CD4-positive, alpha-beta T cell treated with Interleukin-12 subunit alpha and Interleukin-12 subunit beta, for 1 hour (primary cell): ENCODE measurements around the gene VEPH1.

ENCODE experiments used
- DNase-seq: peaks from one replicate; pipeline ENCODE4 v3.0.0-alpha.2; 2020

Gene VEPH1

DNA sequence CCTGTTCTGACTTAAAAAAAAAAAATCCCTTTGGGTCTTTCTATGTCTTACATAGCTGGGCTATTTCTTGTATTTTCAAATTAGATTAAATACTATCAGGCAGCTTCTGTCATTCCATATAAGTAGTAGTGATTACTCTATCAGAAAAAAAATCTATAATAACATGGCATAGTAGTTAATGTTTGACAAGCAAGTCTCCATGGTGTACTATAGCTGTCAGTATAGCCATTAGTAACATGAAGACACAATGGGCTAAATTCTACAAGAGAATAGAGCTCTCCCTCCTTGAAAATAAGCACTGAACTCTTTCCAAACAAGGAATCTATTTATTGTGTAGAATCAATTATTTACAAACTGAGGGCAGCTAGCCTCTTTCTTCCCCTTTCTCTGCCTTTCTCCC lies 19.4 kb upstream of the VEPH1 start:
- no peak for DNase-seq

- DNase-seq: no peak
Measured at GRCh38 chr3:157520485-157521150, 17.4 kb upstream of the VEPH1 start.

DNA sequence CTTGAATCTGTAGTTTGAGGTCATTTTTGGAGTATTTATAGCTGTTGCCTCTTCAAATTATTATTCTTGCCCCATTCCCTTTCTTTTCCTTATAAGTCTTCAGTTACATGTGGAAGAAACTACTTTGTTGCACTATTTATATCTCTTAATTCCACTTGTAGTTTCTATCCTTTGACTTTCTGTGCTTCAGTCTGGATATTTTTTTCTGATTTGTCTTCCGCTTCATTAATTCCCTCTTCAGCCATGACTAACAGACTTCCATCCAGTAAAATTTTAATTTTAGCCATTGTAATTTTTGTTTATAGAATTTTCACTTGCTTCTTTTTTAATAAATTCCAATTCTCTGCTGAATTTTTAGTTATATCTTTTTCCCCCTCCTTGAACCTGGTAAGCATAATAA lies 15.7 kb upstream of the VEPH1 start:
- no peak for DNase-seq

GRCh38 chr3:157516928-157517327 lies 13.7 kb upstream of the VEPH1 start:
- DNase-seq: no peak

GRCh38 chr3:157515398-157515797 lies 12.2 kb upstream of the VEPH1 start:
- no peak for DNase-seq

DNA sequence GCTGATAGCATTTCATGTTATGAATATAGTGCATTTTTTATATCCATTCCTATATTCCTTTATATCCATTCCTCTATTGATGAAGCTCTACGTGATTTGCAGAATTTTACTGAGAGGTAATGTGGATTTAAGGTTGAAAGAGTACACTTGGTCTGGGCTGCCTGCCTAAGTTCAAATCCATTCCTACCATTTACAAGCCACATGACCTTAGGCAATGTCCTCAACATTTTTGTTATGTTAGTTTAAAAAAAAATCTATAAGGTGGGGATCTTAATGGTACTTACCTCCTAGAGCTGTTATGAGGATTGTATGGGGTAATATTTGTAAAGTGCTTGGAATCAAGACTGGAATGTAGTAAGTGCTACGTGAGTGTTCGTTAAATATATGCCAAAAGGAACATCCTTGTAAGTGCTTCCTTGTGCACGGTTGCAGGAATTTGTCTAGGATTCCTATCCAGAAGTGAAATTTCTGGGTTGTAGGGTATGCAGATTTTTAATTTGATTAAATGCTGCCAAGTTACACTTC lies 11.2 kb upstream of the VEPH1 start:
- DNase-seq: no peak

GRCh38 chr3:157513585-157513984 lies 10.4 kb upstream of the VEPH1 start:
- DNase-seq: no peak

GRCh38 chr3:157512534-157512933 lies 9.3 kb upstream of the VEPH1 start:
- DNase-seq: no peak

DNA sequence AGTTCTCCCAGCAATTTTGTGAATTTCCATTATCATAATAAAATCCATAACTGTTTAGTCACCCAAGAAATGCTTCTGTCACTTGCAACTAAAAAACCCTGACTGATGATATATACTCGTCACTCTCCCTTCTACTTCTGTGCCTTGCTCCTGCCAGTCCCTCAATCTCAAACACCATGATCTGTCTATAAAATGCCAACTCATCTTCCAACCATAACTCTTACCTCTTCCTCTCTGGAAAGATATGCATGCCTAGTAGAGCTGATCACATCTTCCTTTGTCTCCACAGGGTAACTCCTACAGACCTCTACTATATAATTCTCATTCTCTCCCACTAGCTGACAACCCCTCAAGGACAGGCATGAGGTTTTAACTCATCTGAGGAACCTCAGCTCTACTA lies 5.2 kb upstream of the VEPH1 start:
- no peak for DNase-seq

DNA sequence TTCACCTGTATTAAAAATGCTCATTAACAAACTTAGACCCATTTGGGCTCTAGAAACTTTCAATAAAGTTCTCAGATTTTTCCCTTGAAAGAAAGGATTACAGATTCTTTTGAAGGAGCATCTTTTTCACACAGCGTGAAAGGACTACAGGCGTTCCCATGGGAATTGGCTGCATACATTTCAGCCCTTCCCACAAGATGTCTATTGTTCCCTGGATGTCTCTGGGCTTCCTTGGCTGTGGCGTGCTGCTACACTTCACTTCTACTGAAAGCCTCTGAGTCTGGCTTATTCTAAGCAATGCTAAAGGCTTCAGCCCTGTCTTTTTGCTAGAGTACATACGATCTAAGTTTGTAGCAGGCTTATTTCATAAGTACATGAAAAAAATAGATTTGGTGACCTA lies 1.4 kb downstream of the VEPH1 start:
- DNase-seq: no peak

DNA sequence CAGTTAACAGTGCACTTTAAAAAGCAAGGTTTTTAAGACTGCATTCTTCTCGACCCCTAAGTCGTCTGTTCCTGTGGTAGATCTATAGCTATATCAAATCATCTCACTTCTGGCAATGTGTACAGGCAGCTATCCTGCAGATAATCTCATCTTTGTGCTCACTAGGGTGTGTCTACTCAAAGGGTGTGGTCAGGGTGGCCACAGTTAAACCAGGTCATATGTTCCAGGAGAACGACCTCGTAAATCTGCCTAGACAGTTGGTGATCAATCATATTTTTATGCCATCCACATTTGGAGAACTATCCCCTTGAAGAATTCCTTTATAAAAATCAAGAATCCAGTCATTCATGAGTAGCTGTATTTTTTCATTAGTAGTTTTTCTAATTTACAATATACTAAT lies 3.0 kb downstream of the VEPH1 start:
- no peak for DNase-seq

GRCh38 chr3:157499342-157499963 lies 3.8 kb downstream of the VEPH1 start:
- no peak for DNase-seq

DNA sequence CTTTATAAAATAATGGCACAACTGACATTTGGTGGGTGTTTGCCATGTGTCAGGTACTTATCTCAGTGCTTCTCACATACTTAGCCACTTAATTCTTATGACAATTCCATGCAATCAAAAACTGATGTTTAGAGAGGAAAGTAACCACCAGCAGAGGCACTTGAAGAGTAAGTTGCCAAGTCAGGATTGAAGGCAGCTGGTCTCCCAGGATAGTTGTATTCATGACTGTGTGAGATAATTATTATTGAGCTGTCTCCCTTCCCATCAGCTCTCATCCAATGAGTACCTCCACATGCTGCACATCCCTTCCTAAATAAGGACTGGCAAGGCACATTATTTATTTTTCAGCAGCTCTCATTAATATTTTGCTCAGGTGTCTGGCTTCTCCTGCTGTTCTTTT lies 4.8 kb downstream of the VEPH1 start:
- no peak for DNase-seq

DNA sequence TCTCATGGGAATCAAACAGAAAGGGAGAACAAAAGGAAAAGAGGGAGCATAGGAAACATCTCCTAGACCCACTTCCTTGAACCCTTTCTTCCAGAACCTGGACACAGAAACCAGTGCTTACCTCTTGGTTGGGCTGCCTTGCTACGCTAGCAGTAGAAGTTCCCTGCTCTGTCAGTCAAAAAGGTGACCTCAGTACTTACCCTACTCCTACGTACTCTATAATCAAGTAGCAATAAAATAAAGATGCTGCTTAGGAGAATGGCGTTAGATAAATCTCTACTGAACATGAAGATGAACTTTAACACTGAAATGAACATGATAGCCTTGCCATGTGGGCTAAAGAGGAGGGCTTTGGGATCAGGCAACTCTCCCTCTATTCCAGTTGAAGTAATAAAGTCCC lies 7.4 kb downstream of the VEPH1 start:
- no peak for DNase-seq

GRCh38 chr3:157494581-157495281 lies 8.5 kb downstream of the VEPH1 start:
- DNase-seq: no peak

- DNase-seq: no peak
Measured at GRCh38 chr3:157493627-157494550, 9.3 kb downstream of the VEPH1 start.

DNA sequence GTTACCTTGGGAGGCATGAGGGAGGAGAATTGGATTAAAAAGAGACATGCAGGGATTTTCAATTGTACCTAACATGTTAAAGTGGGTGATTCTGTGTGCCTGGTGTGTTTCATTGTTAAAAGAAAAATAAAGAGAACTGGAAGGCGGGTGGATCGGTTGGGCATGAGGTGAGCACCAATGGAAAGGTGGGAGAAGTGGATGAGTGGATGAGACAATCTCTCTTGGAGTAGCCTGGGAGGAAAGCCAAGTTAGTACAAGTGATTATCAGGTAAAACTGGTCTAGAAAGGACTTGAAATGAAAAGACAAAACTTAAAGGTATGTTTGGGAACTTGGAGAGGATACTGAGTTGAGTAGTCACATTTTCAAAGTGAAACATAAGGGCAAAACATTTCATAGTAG lies 12.1 kb downstream of the VEPH1 start:
- DNase-seq: no peak

GRCh38 chr3:157488144-157488543 lies 15.1 kb downstream of the VEPH1 start:
- DNase-seq: no peak

DNA sequence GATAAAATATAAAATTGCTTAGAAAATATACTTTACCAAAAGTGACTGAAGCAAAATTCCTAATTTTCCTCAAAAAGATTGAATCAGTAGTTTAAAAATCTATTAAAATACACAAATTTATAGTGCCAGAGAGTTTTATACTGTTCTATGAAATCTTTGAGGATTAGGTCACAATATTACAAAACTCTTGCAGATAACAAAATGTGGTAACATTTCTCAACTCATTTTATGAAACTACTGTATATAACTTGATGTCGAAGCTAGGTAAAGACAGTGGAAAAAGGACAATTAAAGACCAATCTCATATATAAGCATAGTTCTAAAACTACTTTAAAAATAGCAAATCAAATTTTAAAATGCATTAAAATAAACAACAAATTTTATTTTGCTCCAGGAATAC lies 15.9 kb downstream of the VEPH1 start:
- no peak for DNase-seq

GRCh38 chr3:157479464-157480243 lies 23.6 kb downstream of the VEPH1 start:
- DNase-seq: no peak

DNA sequence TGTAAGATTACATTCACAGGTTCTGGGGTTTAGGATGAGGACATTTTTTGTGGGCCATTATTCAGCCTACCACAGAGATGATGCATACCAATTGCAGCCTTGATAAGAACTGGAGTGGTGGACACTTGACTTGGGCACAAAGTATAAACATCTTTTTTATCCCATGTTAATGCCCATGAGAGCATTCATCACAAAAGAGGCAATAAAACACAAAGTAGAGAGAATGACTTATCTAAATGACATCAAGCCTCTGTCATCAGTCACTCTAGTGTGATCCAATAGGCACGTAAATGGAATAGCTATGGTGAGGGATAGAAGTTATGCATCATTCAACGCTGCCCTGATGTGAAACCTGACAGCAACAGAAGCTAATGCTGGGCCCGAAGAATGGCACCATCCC lies 25.8 kb downstream of the VEPH1 start:
- DNase-seq: no peak

DNA sequence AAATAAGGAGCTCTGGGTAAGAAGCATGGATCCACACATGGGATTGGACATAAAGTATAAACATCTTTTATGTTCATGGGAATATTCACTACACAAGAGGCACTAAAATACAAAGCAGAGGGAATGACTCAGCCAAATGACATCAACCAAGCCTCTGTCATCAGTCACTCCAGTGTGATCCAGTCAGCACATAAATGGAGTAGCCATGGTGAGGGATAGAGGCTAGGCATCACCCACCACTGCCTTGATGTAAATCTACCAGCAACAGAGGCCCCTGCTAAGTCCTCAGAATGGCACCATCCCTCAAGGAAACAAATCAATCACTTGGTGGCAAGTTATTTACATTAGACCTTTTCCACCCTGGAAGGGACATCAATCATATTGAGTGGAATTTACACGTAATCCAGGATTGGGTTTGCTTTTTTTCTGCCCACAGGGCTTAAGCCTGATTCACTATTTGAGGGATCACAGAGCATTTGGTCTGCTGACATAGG lies 27.2 kb downstream of the VEPH1 start:
- DNase-seq: no peak
